HepG2 (cell line): Measurements from ENCODE around the gene NUDT2. TPM values are rescaled to one million over a fixed set of nuclear protein-coding genes. Genes with fewer than 3 reads are reported as not detected.

ENCODE experiments used
- ADNP ChIP-seq: sonication (generic); formaldehyde crosslinking; IDR thresholded peaks from 2 replicates; pipeline ENCODE4 v1.4.0; 2020; ENCODE audit warnings: missing genetic modification reagents
- ARHGAP35 ChIP-seq: sonication (generic); formaldehyde crosslinking; IDR thresholded peaks from 2 replicates; pipeline ENCODE4 v1.9.0; 2022; ENCODE audit warnings: mild to moderate bottlenecking, inconsistent platforms, moderate library complexity, missing genetic modification reagents, borderline replicate concordance
- E2F5 ChIP-seq: sonication (generic); formaldehyde crosslinking; conservative IDR thresholded peaks from 2 replicates; pipeline ENCODE4 v1.4.0; 2020; ENCODE audit warnings: missing genetic modification reagents
- HDAC6 ChIP-seq: fragments of 200-600 bp; sonication (generic); IDR thresholded peaks from 2 replicates; pipeline ENCODE4 v1.7.0; 2017; ENCODE audit warnings: mild to moderate bottlenecking, antibody characterized with exemption, low read length, low read depth
- HNRNPLL ChIP-seq: fragments of 200-400 bp; formaldehyde crosslinking; IDR thresholded peaks from 2 replicates; pipeline ENCODE4 v1.6.1; 2017; ENCODE audit warnings: mild to moderate bottlenecking, low read depth, low read length; ENCODE audit not compliant: poor library complexity, severe bottlenecking
- HOMEZ ChIP-seq: IDR thresholded peaks from 2 replicates; pipeline ENCODE4 v1.6.1; 2016; ENCODE audit warnings: low read depth
- MATR3 ChIP-seq: sonication (generic); formaldehyde crosslinking; IDR thresholded peaks from 2 replicates; pipeline ENCODE4 v1.4.0; 2020; ENCODE audit warnings: missing genetic modification reagents
- PCBP1 ChIP-seq: fragments of 200-400 bp; formaldehyde crosslinking; IDR thresholded peaks from 2 replicates; pipeline ENCODE4 v1.6.1; 2017; ENCODE audit warnings: mild to moderate bottlenecking, low read depth, low read length, borderline replicate concordance
- POLR2AphosphoS2 ChIP-seq: IDR thresholded peaks from 2 replicates; pipeline ENCODE4 v1.6.1; 2011; ENCODE audit warnings: low read depth, low read length, improper control_type of control experiment
- RBM39 ChIP-seq: fragments of 200-400 bp; formaldehyde crosslinking; IDR thresholded peaks from one replicate; pipeline ENCODE4 v1.6.1; 2018; ENCODE audit warnings: antibody characterized with exemption, mild to moderate bottlenecking, low read depth, low read length; ENCODE audit not compliant: poor library complexity, severe bottlenecking
- SRY ChIP-seq: sonication (generic); formaldehyde crosslinking; IDR thresholded peaks from 2 replicates; pipeline ENCODE4 v1.8.0; 2022; ENCODE audit warnings: mild to moderate bottlenecking, missing genetic modification reagents
- TBX3 ChIP-seq: fragments of 450-650 bp; IDR thresholded peaks from 2 replicates; pipeline ENCODE4 v1.6.1; 2017; ENCODE audit warnings: antibody characterized with exemption, mild to moderate bottlenecking, inconsistent platforms, borderline replicate concordance
- ZNF18 ChIP-seq: sonication (generic); formaldehyde crosslinking; IDR thresholded peaks from 2 replicates; pipeline ENCODE4 v1.8.0; 2022; ENCODE audit warnings: mild to moderate bottlenecking, missing genetic modification reagents; ENCODE audit not compliant: insufficient replicate concordance
- ZNF510 ChIP-seq: sonication (generic); formaldehyde crosslinking; IDR thresholded peaks from 2 replicates; pipeline ENCODE4 v1.4.0; 2020; ENCODE audit warnings: low read depth, mild to moderate bottlenecking, missing genetic modification reagents
- polyA plus RNA-seq, 8 experiments: library from polyadenylated mRNA; depleted of rRNA in 3 of 8; stranded (reverse) in 7 of 8; unstranded in 1 of 8; fragments of >200 nt; fragmentation: Illumina TruSeq in 4 of 8; extraction: Trizol in 4 of 8; gene quantifications; 2 replicates each; pipeline versions ENCODE4 v1.2.1 to v1.2.3, GENCODE V29; 2011 to 2016; ENCODE audit warnings: low read depth in 4 of 8, missing spikeins in 1 of 8, mixed read lengths in 1 of 8; ENCODE audit not compliant: insufficient read depth in 1 of 8
- total RNA-seq, 5 experiments: library from RNA; depleted of rRNA; stranded (reverse); fragments of >200 nt; fragmentation: Illumina TruSeq; extraction: Trizol; gene quantifications; 2 replicates each; pipeline ENCODE4 v1.2.3, GENCODE V29; 2016; ENCODE audit warnings: low read depth in 1 of 5
- TF ChIP-seq, protein P1 (sequence below): sonication (generic); formaldehyde crosslinking; conservative IDR thresholded peaks from 2 replicates; pipeline ENCODE4 v1.4.0; 2020; ENCODE audit warnings: mild to moderate bottlenecking, missing genetic modification reagents, moderate library complexity
- TF ChIP-seq, protein P2 (sequence below): sonication (generic); formaldehyde crosslinking; IDR thresholded peaks from 2 replicates; pipeline ENCODE4 v1.4.0; 2020; ENCODE audit warnings: missing genetic modification reagents
- TF ChIP-seq, protein P3 (sequence below): sonication (generic); formaldehyde crosslinking; IDR thresholded peaks from 2 replicates; pipeline ENCODE4 v1.4.0; 2020; ENCODE audit warnings: missing genetic modification reagents

Gene NUDT2
- total and polyA plus RNA-seq, 2 of the 13 experiments (the other 11 are each of a cell fraction or from before 2014, with no cell fraction given): 19.9 to 24.6 TPM

DNA sequence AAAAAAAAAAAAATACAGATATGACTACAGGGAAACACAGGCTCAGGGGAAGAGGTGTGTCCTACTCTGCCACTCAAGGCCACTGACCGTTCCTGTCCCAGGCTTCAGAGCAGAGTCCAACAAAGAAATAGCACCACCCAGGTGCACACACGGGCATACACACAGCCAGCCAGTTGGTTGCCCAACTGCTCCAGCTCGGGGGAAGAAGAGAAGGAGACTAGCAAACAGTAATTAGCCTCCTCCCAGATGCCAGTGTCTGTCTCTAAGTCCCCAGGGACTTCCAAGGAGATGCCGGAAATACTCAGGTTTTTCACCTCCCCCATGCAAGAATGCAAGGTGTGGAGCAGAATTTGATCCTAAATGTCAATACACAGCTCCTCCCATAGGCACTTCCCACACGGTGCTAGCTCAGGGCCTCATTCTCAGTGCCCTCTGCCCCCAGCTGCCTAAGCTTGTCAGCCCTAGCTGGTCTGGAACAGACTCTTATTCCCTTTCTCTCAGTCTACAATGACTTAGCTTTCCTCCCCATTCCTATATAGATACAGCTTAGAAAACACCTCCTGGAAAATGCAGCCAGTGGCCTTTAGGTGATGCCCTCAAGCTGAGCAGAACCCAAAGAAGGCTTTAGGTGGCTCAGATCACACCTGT lies 45.7 kb downstream of the NUDT2 start (continued):
- TF ChIP-seq, protein P1, sequence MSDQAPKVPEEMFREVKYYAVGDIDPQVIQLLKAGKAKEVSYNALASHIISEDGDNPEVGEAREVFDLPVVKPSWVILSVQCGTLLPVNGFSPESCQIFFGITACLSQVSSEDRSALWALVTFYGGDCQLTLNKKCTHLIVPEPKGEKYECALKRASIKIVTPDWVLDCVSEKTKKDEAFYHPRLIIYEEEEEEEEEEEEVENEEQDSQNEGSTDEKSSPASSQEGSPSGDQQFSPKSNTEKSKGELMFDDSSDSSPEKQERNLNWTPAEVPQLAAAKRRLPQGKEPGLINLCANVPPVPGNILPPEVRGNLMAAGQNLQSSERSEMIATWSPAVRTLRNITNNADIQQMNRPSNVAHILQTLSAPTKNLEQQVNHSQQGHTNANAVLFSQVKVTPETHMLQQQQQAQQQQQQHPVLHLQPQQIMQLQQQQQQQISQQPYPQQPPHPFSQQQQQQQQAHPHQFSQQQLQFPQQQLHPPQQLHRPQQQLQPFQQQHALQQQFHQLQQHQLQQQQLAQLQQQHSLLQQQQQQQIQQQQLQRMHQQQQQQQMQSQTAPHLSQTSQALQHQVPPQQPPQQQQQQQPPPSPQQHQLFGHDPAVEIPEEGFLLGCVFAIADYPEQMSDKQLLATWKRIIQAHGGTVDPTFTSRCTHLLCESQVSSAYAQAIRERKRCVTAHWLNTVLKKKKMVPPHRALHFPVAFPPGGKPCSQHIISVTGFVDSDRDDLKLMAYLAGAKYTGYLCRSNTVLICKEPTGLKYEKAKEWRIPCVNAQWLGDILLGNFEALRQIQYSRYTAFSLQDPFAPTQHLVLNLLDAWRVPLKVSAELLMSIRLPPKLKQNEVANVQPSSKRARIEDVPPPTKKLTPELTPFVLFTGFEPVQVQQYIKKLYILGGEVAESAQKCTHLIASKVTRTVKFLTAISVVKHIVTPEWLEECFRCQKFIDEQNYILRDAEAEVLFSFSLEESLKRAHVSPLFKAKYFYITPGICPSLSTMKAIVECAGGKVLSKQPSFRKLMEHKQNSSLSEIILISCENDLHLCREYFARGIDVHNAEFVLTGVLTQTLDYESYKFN (CRISPR knock-in tag): peak; percentile 92
- no peak for TF ChIP-seq RBM39
- no peak for TF ChIP-seq SRY (CRISPR knock-in tag)
- no peak for TF ChIP-seq E2F5 (CRISPR knock-in tag)
- TF ChIP-seq HNRNPLL: no peak
- TF ChIP-seq PCBP1: no peak
- no peak for TF ChIP-seq ZNF18 (CRISPR knock-in tag)
- TF ChIP-seq ADNP (CRISPR knock-in tag): no peak
- TF ChIP-seq POLR2AphosphoS2: no peak
- TF ChIP-seq TBX3: no peak
- TF ChIP-seq ARHGAP35: no peak
- TF ChIP-seq, protein P2, sequence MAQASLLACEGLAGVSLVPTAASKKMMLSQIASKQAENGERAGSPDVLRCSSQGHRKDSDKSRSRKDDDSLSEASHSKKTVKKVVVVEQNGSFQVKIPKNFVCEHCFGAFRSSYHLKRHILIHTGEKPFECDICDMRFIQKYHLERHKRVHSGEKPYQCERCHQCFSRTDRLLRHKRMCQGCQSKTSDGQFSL (CRISPR knock-in tag): no peak
- no peak for TF ChIP-seq ZNF510 (CRISPR knock-in tag)
- TF ChIP-seq, protein P3, sequence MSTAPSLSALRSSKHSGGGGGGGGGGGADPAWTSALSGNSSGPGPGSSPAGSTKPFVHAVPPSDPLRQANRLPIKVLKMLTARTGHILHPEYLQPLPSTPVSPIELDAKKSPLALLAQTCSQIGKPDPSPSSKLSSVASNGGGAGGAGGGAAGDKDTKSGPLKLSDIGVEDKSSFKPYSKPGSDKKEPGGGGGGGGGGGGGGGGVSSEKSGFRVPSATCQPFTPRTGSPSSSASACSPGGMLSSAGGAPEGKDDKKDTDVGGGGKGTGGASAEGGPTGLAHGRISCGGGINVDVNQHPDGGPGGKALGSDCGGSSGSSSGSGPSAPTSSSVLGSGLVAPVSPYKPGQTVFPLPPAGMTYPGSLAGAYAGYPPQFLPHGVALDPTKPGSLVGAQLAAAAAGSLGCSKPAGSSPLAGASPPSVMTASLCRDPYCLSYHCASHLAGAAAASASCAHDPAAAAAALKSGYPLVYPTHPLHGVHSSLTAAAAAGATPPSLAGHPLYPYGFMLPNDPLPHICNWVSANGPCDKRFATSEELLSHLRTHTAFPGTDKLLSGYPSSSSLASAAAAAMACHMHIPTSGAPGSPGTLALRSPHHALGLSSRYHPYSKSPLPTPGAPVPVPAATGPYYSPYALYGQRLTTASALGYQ (CRISPR knock-in tag): no peak
- peak; percentile 29; the same call in 1 of the 2 replicates for TF ChIP-seq HOMEZ
- TF ChIP-seq MATR3: no peak
- no peak for TF ChIP-seq HDAC6
